Endothelial cell of umbilical vein (primary cell): ENCODE results near the gene CMIP. TPM values are rescaled to one million over a fixed set of nuclear protein-coding genes. Genes with fewer than 3 reads are reported as not detected.
A peak's percentile ranks its signal among the peaks of the same experiment; 100 is the strongest.

ENCODE experiments used
- BruUV-seq: library from RNA; stranded (reverse); fragments of 400-500 nt; replicated peaks from 2 replicates; lab custom pipeline; 2021; lab: Mats Ljungman, UMichigan
- CTCF ChIA-PET: fragments of 300-600, 350-600 bp; sonication (Branson Sonifier 250); formaldehyde crosslinking; loops from one replicate; lab custom pipeline; 2021; ENCODE audit warnings: antibody characterized with exemption, inconsistent platforms; lab: Charles Lee
- POLR2A ChIA-PET: fragments of 300-600, 350-600 bp; sonication (Branson Sonifier 250); formaldehyde crosslinking; loops from one replicate; lab custom pipeline; 2021; ENCODE audit warnings: antibody characterized with exemption, inconsistent platforms; lab: Charles Lee
- DNase-seq: peaks from one replicate; pipeline ENCODE4 v3.0.0-alpha.2; 2011; ENCODE audit warnings: low read depth, low spot score
- FAIRE-seq: peaks from 2 replicates; lab custom pipeline; 2011; peaks lifted over from hg19 to GRCh38; lab: Jason Lieb, UNC
- H2AFZ ChIP-seq: 2 replicates; pipeline ENCODE4 v1.6.0; 2012; ENCODE audit warnings: low read depth, low read length, control low read depth, inconsistent platforms
- H3K27ac ChIP-seq: 2 replicates; pipeline ENCODE4 v1.5.1; 2011; ENCODE audit warnings: low read depth, mild to moderate bottlenecking, control low read depth, low read length, moderate library complexity; ENCODE audit not compliant: insufficient read depth
- H3K27me3 ChIP-seq, 2 experiments: 2 replicates each; pipeline versions ENCODE4 v1.6.0 to v1.6.1; 2011; ENCODE audit warnings: low read length in 2 of 2, mixed read lengths in 1 of 2; ENCODE audit not compliant: control insufficient read depth in 2 of 2, insufficient read depth in 2 of 2
- H3K36me3 ChIP-seq, 2 experiments: 2 replicates in 1 of 2; 3 replicates in 1 of 2; pipeline ENCODE4 v1.5.1; 2011; ENCODE audit warnings: low read length in 2 of 2, mild to moderate bottlenecking in 1 of 2, moderate library complexity in 1 of 2; ENCODE audit not compliant: control insufficient read depth in 2 of 2, insufficient read depth in 2 of 2; ENCODE audit errors: extremely low read depth in 1 of 2
- H3K4me1 ChIP-seq: 3 replicates; pipeline ENCODE4 v1.5.1; 2011; ENCODE audit warnings: mild to moderate bottlenecking, low read length; ENCODE audit not compliant: control insufficient read depth, insufficient read depth; ENCODE audit errors: extremely low read depth
- H3K4me2 ChIP-seq: 2 replicates; pipeline ENCODE4 v1.6.1; 2011; ENCODE audit warnings: low read length, control low read depth, mixed read lengths; ENCODE audit not compliant: insufficient read depth
- H3K4me3 ChIP-seq, 3 experiments: fragments of 200-600 bp in 1 of 3; sonication (generic), shearing (Covaris generic) in 1 of 3; replicated peaks in 1 of 3; 2 replicates each; pipeline ENCODE4 v1.5.1; 2011 to 2016; ENCODE audit warnings: control low read depth in 3 of 3, low read length in 3 of 3, mild to moderate bottlenecking in 2 of 3, inconsistent platforms in 1 of 3, low read depth in 1 of 3, moderate library complexity in 1 of 3; ENCODE audit not compliant: insufficient read depth in 1 of 3
- H3K79me2 ChIP-seq: 2 replicates; pipeline ENCODE4 v1.6.0; 2012; ENCODE audit warnings: low read length, inconsistent platforms; ENCODE audit not compliant: control insufficient read depth, insufficient read depth
- H3K9ac ChIP-seq: replicated peaks from 2 replicates; pipeline ENCODE3; 2011; ENCODE audit warnings: low read length, control low read depth; ENCODE audit not compliant: insufficient read depth; ENCODE audit errors: extremely low read depth
- H3K9me1 ChIP-seq: replicated peaks from 3 replicates; pipeline ENCODE4 v1.6.0; 2011; ENCODE audit warnings: mild to moderate bottlenecking, low read length; ENCODE audit not compliant: control insufficient read depth, insufficient read depth; ENCODE audit errors: extremely low read depth
- H3K9me3 ChIP-seq: replicated peaks from 2 replicates; pipeline ENCODE4 v1.5.1; 2012; ENCODE audit warnings: low read length, inconsistent platforms; ENCODE audit not compliant: control insufficient read depth, insufficient read depth
- H4K20me1 ChIP-seq: replicated peaks from 2 replicates; pipeline ENCODE3; 2011; ENCODE audit warnings: mild to moderate bottlenecking, low read length; ENCODE audit not compliant: control insufficient read depth, insufficient read depth; ENCODE audit errors: extremely low read depth
- CTCF ChIP-seq, 2 donors: IDR thresholded peaks; 1 replicate in 1 of 2; 2 replicates in 1 of 2; pipeline ENCODE4 v1.5.1; 2011; ENCODE audit warnings: low read length in 2 of 2, mild to moderate bottlenecking in 2 of 2, moderate library complexity in 2 of 2, control low read depth in 1 of 2, inconsistent platforms in 1 of 2, low read depth in 1 of 2; ENCODE audit not compliant: insufficient read depth in 1 of 2; ENCODE audit errors: extremely low read depth in 1 of 2
- EZH2 ChIP-seq: IDR thresholded peaks from 2 replicates; pipeline ENCODE4 v1.6.1; 2012; ENCODE audit warnings: borderline replicate concordance, low read depth, mild to moderate bottlenecking, moderate library complexity, low read length, inconsistent platforms; ENCODE audit not compliant: severe bottlenecking
- FOS ChIP-seq: IDR thresholded peaks from 2 replicates; pipeline ENCODE4 v1.6.1; 2011; ENCODE audit warnings: mild to moderate bottlenecking, low read length, moderate library complexity, borderline replicate concordance; ENCODE audit not compliant: insufficient read depth
- GATA2 ChIP-seq: IDR thresholded peaks from 2 replicates; pipeline ENCODE4 v1.7.0; 2011; ENCODE audit warnings: low read depth, mild to moderate bottlenecking, moderate library complexity, mixed read lengths, low read length; ENCODE audit not compliant: insufficient read length, insufficient read depth
- JUN ChIP-seq: IDR thresholded peaks from 2 replicates; pipeline ENCODE4 v1.6.1; 2011; ENCODE audit warnings: borderline replicate concordance, low read depth; ENCODE audit not compliant: insufficient read length, insufficient read depth
- MAX ChIP-seq: IDR thresholded peaks from 2 replicates; pipeline ENCODE4 v1.6.1; 2011; ENCODE audit not compliant: insufficient read depth, insufficient read length
- MYC ChIP-seq: IDR thresholded peaks from one replicate; pipeline ENCODE4 v1.6.1; 2011; ENCODE audit warnings: mild to moderate bottlenecking, low read depth, low read length
- POLR2A ChIP-seq: IDR thresholded peaks from 2 replicates; pipeline ENCODE4 v1.6.1; 2012; ENCODE audit warnings: low read depth, mild to moderate bottlenecking, control low read depth, low read length
- POLR2AphosphoS5 ChIP-seq: IDR thresholded peaks from 2 replicates; pipeline ENCODE4 v1.6.1; 2012; ENCODE audit warnings: low read depth, mild to moderate bottlenecking, control low read depth, low read length, moderate library complexity; ENCODE audit not compliant: insufficient read depth
- dilution Hi-C: fragments of 300-500 bp; cut with MboI; formaldehyde crosslinking; loops from one replicate; pipeline ENCODE4 v1.15.0; 2019; ENCODE audit warnings: low sequenced_read_pairs; ENCODE audit not compliant: extremely low pct_ligation_motif_present
- intact Hi-C: fragments of 100-400 bp; cut with micrococcal nuclease; formaldehyde crosslinking; loops from one replicate; pipeline ENCODE4 v1.10.0; 2022
- polyA plus RNA-seq, 4 experiments: library from polyadenylated mRNA; depleted of rRNA in 3 of 4; stranded (reverse) in 3 of 4; unstranded in 1 of 4; fragments of >200 nt; gene quantifications; 2 replicates each; pipeline versions ENCODE4 v1.2.1 to v1.2.3, GENCODE V29; 2011 to 2012; ENCODE audit warnings: missing spikeins in 1 of 4
- total RNA-seq: library from RNA; stranded (reverse); gene quantifications from 2 replicates; pipeline ENCODE4 v1.2.3, GENCODE V29; 2021

The CMIP gene
- total and polyA plus RNA-seq, 2 donors (not counting 3 experiments of a cell fraction or from before 2014, with no cell fraction given) = 29.0 to 101 TPM

GRCh38 chr16:81542609-81543570, 98.3 kb downstream of the CMIP start:
- Histone ChIP-seq H3K27me3 (no peaks in the 10 kb centered on the region), H2AFZ (no peak overlapping the region), H3K9me3 (no peaks in the 10 kb centered on the region), H3K4me2 (peak overlapping the region; percentile 40), H3K4me1 (peaks cover 31% of the 10 kb centered on the region), H3K9ac (peak overlapping the region; percentile 40), H3K36me3 (peaks cover 0 to 2% of the 10 kb centered on the region in 2 experiments), H3K9me1 (no peaks in the 10 kb centered on the region), H4K20me1 (peaks cover 5% of the 10 kb centered on the region), H3K4me3 (no peak overlapping the region), H3K79me2 (peaks cover 34% of the 10 kb centered on the region), H3K27ac (peak overlapping the region; percentile 40)
- no TSS peak for BruUV-seq
- peak; percentile 73 for FAIRE-seq
- intact Hi-C loops (loop anchor here (1.0 to 5.0 kb wide), 4 partner anchors 10 to 96 kb away; no protein-coding TSS in a partner anchor), dilution Hi-C loops (no loop called here)
- TF ChIP-seq POLR2A (no peak), GATA2 (no peak), MYC (no peak), MAX (no peak), CTCF (IDR thresholded peaks at IDR 0.05; ENCODE audit: extremely low read depth in 1 of 2, insufficient read depth in 1 of 2, low read depth in 1 of 2, low read length in 2 of 2) (no peak), EZH2 (no peak), FOS (no peak), POLR2AphosphoS5 (no peak), JUN (no peak)
- CTCF ChIA-PET = interaction anchor here (1.0 to 2.4 kb wide), 7 partner anchors 8 to 113 kb away, joined by 3 to 8 read pairs (median 3); no protein-coding TSS in a partner anchor
- peak; percentile 45 for DNase-seq
- POLR2A ChIA-PET = interaction anchor here (1.5 kb wide), 1 partner anchor 27 kb away, joined by 3 read pairs; no protein-coding TSS in a partner anchor
